Measurements from ENCODE around the gene BGN.
A peak's percentile ranks its signal among the peaks of the same experiment; 100 is the strongest.

Gene BGN

DNA sequence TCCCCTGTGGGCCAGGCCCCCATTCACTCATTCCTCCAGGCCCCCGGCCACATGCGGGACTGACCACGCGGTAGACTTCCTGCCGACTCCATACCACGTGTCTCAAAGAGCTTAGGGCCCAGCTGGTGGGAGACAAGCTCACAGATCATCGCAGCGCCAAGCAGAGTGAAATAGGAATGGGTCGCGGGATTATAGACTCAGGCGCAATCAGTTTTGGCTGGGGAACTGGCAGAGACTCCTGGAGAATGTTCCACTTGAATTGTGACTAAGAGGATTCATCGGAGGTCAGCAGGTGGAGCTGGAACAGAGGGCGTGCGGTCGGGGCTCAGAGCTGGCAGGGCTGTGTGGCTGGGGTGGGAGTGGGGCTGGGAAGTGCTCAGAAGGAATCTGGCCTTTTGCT, 38.3 kb downstream of the BGN start:
- no peak for DNase-seq

DNA sequence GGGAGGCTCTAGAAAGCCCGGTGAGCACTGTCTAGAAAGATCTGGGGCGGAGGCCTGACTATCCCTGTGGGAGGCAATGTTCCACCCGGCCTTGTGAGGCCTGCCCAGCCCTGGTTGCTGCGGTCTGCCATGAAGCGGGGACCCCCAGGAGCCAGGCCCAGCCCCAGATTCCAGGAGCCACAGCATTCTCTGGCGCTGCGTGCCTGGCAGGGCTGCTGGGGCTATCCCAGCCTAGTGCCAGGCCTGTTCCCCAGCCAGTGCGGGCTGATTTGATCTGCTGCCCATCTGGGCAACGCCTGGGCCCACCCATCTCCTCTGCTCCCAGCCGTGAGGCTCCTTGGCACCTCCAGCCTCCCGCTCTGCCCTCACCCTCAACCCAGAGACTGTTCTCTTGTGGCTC, 42.3 kb downstream of the BGN start:
- DNase-seq = no peak

DNA sequence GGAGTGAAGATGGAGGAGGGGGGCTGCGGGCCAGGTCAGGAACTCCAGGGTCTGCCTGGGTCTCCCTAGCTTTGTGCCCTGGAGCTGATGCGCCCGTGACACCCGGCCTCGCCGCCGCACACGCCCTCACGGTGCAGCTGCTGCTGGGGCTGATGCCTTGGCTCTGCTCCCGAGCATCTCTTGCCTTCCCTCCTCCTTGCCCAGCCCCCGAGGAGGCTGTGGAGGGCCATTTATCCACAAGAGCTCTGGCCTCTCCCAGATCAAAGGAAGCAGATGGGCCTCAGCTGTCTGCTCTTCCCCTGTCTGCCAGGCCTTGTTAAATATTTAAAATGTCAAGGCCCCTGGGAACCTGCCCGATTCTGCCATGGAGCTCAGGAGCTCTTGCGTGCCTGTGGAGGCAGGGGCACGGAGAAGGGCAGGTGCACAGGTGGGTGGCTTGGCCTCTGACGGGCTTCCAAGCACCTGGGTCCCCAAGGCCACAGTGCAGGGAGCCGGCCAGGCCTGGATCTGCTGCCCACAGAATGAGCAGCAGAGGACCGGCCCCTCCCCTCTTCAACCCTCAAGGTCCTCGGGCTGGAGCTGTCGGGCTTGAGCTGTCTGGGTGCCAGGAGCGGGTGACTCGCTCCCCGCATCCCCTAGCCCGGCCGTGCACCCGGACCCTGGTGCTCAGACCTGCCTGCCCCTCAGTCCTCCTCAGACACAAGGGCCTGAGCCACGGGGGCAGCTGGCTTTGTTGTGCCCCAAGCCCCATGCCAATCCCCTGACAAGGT, 42.9 kb downstream of the BGN start:
- DNase-seq = peak; percentile 50

DNA sequence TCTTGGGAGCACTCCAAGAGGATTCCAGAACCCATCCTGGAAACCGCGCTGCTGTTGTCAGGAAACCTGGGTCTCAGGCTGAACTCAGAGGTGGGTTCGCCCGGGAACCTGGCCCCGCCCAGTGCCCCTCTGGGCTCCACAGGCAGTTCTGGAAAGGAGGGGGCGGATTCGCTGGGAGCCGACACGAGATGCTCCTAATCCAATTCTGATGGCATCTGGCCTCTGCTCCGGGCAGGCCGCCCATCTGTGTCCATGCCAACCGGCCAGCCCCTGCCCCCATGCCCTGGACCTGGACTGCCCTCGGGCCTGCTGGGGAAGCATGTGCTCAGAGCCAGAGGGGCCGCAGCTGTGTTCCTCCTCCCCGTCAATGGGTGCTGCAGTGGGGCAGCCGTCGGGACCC, 43.6 kb downstream of the BGN start:
- no peak for DNase-seq

DNA sequence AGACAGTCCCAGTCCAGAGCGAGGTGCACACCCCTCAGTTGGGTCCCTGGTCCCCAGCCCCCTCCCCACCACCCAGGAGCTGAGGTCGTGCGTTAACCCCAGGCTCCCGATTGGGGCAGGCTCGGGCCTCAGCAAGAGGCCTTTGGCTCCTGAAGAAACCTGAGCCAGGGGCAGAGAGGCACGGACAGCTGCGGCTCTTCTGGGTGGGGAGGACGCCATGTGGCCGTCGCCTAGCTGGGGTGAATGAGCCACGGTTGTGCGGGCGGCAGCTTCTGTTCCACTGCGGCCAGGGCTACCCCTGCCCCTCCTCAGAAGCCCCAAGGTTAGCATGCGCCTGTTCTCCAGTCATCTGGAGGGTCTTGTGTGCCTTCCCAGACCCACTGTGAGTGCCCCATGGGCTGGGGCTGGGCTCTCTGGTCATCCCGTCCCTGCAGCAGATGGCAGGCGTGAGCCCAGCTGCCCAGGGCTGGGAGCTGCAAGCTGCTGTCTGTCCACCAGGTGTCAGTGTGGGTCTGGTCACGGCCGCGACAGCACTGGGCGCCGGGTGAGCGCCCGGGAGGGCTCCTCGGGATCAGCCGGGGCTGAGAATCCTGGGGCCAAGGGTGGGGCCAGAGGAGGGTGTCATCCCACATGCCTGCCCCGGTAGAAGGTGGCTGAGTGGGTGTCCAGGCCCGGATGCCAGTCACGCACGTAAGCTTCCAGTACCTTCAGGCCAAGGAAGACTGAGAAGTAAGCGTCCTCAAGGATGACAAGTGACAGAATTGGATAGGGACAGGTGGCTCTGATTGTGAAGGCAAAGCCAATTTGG, 44.6 kb downstream of the BGN start:
- peak; percentile 23 for DNase-seq

DNA sequence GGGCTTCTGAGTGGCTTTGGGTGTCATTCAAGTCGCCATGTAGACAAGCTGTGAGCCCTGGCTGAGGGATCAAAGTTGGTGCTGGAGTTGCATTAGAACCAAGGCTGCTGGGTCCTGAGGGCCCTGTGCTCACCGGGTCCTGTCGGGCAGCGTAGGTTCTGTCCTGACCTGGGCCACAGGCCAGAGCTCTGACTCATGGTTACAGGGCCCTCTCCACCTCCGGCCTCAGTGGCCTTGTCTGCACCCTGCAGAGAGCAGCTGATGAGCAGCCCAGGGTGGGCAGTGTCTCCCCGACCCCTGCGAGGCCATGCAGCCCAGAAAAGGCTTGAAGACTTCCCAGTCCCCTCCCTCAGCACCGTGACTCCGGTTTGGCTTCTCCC, 45.2 kb downstream of the BGN start:
- DNase-seq = no peak

DNA sequence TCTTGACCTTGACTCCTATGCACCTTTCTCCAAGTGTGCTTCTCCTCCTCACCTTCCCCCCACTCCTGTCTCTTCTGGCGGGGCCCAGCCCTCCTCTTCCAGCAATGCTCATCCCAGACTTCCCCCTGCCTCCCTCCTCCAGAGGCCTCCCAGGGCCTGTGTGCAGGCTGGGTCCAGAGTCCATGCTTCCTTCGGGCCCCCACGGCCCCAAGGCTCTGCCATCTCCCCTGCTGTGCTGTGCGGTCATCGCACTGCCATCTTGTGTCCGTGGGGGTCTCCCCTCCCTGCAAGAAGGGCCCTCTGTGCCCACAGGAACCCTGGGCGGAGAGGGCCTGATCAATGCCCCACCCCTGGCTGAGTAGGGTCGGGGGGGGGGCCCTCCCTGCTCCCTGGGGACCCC, 49.9 kb downstream of the BGN start:
- DNase-seq = no peak

DNA sequence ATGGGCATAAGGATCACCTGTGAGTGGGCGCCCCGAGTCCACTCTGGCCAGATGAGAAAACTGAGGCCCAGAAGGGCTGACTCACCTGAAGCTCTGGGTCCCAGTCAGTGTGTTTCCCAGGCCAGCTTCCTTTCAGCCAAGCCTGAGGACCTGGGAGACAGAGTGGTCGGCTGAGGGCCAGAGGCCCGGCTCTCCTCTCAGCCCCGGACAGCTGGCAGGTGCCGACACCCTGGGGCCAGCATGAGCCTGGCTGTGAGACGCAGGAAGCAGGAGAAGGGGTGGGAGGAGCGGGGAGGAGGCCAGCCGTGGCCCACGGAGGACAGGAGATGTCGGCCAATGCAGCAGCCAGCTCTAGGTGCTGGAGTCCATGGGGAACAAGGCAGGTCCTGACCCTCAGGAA, 51.6 kb downstream of the BGN start:
- DNase-seq = no peak

DNA sequence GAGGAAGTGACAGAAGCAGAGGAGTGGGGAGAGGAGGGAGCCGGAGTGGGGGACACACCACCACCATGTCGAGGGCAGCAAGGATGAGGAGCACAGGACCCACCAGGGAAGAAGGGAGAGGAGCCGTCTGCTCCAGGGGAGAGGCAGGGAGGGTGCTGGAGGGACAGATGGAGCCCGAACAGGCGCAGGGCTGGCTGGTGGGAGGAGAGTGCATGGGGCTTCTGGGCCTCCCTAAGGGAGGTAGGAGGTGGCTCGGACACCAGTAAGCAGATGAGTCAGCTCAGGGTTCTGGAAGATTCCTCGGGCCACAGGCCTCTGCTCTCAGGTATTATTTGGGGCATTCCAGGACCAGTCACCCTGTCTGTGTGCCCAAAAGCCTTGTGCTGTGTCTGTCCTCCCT, 52.4 kb downstream of the BGN start:
- DNase-seq = no peak

DNA sequence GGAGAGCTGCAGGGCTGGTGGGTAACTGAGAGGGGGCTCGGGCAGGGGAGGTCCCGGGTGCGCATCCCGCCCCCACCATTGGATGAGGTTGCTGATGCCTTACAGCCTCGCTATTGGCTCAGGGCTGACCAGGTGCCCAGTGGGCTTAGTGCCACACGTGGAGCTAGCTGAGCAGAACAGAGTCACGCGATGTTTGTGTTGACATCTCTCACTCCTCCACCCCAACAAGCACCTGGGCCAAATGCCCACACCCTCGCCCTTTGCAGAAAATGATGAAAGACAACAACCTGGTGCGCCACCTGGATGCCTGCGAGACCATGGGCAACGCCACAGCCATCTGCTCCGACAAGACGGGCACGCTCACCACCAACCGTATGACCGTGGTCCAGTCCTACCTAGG, 54.5 kb downstream of the BGN start:
- DNase-seq = no peak

DNA sequence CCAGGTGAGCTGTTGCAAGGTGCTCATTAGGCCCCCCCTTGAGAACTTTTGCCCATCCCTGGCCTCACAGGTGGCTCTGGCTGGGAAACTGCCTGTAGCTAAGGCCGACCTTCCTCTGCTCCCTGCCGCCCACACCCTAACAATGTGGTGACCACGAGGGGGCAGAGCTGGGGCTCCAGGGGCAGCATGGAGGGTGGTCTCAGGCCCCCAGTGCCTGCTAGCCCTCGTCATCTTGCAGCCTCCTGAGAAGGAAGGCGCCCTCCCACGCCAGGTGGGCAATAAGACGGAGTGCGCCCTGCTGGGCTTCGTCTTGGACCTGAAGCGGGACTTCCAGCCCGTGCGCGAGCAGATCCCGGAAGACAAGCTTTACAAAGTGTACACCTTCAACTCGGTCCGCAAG, 55.0 kb downstream of the BGN start:
- DNase-seq = no peak

DNA sequence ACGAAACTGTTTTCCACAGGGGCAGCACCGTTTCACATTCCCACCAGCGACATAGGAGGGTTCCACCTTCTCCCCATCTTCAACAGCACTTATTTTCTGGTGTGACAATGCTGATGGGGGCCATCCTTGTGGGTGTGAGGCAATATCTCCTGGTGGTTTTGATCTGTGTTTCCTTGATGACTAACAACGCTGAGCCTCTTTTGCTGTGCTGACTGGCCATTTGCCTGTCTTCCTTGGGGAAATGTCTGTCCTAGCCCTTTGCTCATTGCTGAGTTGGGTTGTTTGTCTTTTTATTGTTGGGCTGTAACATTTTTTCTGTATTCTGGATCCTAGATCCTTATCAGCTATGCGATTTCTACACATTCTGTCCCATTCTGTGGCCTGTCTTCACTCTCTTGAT, 56.4 kb downstream of the BGN start:
- DNase-seq = no peak

DNA sequence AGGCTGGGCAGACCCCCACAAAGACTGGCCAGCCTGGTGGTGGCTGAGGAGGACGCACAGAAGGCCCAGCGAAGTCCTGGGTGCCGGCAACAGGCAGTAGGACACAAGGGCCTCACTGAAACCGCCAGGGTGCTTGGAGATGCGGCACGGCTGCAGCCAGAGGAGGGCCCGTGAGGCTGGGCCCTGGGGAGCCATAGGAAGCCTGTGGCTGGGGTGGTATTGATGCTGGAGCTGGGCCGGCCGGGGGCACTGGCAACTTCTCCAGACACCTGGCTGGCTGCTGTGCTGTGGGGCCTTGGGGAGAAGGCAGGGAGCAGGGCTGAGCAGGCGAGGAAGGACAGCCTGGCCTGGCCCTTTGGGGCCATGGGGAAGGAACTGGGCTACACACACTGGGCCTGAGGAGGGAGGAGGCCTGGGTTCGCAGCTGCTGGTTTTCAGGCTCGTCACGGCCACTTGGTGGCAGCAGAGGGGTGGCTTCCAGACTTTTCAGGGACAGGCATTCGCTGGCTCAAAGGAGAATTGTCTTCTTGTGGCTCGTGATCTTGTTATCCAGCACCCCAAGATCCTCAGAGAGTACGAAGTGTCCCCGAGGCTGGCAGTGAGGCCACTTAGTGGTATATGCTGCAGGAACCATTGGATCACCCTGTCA, 59.9 kb downstream of the BGN start:
- DNase-seq = peak; percentile 24

DNA sequence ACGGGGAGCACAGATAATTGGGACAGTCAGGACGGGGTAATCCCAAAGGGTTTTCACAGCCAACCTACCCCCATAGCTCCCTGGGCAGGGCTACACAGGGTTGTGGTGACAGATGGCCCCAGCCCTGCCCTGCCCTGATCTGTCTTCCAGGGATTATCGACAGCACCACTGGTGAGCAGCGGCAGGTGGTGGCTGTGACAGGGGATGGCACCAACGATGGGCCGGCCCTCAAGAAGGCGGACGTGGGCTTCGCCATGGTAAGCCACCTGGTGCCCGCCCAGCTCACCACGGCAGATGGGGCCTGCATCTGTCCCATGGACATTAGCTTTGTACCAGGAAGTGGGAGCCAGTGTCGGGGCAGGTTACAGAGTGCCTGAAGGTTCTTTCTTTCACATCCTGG, 62.0 kb downstream of the BGN start:
- DNase-seq = no peak

DNA sequence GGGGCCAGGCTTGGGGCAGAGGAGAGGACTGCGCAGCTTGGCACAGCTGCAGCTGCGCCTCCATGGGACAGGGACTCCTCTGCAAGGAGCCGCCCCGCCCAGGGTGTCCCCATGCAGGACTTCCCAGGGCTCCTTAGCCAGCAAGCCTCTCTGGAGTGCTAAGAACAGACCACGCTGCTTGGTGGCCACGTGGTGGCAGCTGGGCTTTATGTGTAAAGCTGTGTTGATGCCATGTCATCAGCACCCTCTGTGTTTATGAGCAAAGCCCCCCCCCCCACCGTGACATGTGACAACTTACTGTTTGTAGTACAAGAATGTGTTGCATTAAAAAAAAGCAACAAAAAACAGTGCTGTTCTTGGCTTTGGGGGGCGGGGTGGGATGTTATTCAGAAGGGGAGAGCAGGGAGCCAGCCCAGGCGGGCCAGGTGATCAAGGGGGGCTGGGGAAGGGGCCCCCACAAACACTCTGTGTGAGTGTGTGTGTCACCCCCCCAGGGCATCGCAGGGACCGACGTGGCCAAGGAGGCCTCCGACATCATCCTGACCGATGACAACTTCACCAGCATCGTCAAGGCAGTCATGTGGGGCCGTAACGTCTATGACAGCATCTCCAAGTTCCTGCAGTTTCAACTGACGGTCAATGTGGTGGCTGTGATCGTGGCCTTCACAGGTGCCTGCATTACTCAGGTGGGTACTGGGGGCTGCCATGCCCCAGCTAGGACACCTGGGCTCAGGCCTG, 63.0 kb downstream of the BGN start:
- DNase-seq = no peak

All from NCI-H2227 treated with DMSO at 0.1 percent for 48 hours (cell line).